Activated B cell treated with CpG ODN at 0.5 μM for 24 hours (primary cell): ENCODE results near the gene DIP2C. TPM values are rescaled to one million over a fixed set of nuclear protein-coding genes. Genes with fewer than 3 reads are reported as not detected.

Experiments
- ATAC-seq: fragments of 200-7000 bp; cut with Tn5 transposase; one replicate; pipeline ENCODE4 v1.10.0; 2021; ENCODE audit warnings: low read depth, mild to moderate bottlenecking, moderate library complexity
- CTCF ChIA-PET: fragments of 350-600 bp; sonication (Branson Sonifier 250); formaldehyde crosslinking; loops from one replicate; lab custom pipeline; 2021; ENCODE audit warnings: antibody characterized with exemption; lab: Charles Lee
- POLR2A ChIA-PET: fragments of 350-600 bp; sonication (Branson Sonifier 250); formaldehyde crosslinking; loops from one replicate; lab custom pipeline; 2021; ENCODE audit warnings: antibody characterized with exemption; lab: Charles Lee
- DNase-seq: peaks from one replicate; pipeline ENCODE4 v3.0.0; 2022
- H3K27ac Mint-ChIP-seq: one replicate; pipeline ENCODE4 v1.8.0; 2020; ENCODE audit warnings: mixed read lengths
- H3K27me3 Mint-ChIP-seq: one replicate; pipeline ENCODE4 v1.8.0; 2021; ENCODE audit warnings: mixed read lengths
- H3K36me3 Mint-ChIP-seq: one replicate; pipeline ENCODE4 v1.8.0; 2021; ENCODE audit warnings: low read depth, mixed read lengths
- H3K4me1 Mint-ChIP-seq: one replicate; pipeline ENCODE4 v1.8.0; 2021; ENCODE audit warnings: mixed read lengths
- H3K4me3 Mint-ChIP-seq: one replicate; pipeline ENCODE4 v1.8.0; 2020; ENCODE audit warnings: mild to moderate bottlenecking, mixed read lengths
- H3K9me3 Mint-ChIP-seq: one replicate; pipeline ENCODE4 v1.8.0; 2020; ENCODE audit warnings: mixed read lengths
- intact Hi-C: fragments of 100-400 bp; cut with micrococcal nuclease; formaldehyde crosslinking; loops from one replicate; pipeline ENCODE4 v1.15.1; 2024
- total RNA-seq: library from RNA; stranded (reverse); gene quantifications from 2 replicates; pipeline ENCODE4 v1.2.3, GENCODE V29; 2022
- TF ChIP-seq, protein P1 (sequence below): fragments of 200-600 bp; IDR thresholded peaks from one replicate; pipeline ENCODE4 v1.8.0; 2022; ENCODE audit warnings: antibody characterized with exemption, mild to moderate bottlenecking

The DIP2C gene
- total RNA-seq, 1 donor from 2014 or later, result 0.49 TPM

DNA sequence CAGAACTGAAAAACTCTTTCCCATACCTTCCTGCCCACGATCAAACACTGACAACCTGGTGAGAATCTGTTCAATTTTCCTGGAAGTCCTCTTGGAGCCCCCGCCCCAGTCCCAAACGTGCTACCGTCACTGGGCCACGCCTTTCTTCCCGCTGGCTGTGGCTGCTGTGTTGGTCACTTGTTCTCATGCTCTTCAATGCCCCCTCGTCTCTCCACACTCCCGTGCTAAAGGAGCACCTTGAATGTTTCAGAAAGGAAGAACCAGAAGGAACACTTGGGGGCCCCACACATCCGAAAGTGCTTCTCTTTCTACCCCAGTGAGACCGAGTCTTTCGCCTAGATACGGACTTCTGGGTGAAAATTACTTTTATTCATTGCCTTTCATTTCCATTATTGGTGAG is 215.1 kb downstream of the DIP2C start:
- Mint-ChIP-seq H3K27me3 (peaks cover 15% of the 10 kb centered on the region), H3K36me3 (no peaks in the 10 kb centered on the region), H3K27ac (no peak overlapping the region), H3K9me3 (no peaks in the 10 kb centered on the region), H3K4me1 (peaks cover 2% of the 10 kb centered on the region), H3K4me3 (no peak overlapping the region)
- TF ChIP-seq, protein P1, sequence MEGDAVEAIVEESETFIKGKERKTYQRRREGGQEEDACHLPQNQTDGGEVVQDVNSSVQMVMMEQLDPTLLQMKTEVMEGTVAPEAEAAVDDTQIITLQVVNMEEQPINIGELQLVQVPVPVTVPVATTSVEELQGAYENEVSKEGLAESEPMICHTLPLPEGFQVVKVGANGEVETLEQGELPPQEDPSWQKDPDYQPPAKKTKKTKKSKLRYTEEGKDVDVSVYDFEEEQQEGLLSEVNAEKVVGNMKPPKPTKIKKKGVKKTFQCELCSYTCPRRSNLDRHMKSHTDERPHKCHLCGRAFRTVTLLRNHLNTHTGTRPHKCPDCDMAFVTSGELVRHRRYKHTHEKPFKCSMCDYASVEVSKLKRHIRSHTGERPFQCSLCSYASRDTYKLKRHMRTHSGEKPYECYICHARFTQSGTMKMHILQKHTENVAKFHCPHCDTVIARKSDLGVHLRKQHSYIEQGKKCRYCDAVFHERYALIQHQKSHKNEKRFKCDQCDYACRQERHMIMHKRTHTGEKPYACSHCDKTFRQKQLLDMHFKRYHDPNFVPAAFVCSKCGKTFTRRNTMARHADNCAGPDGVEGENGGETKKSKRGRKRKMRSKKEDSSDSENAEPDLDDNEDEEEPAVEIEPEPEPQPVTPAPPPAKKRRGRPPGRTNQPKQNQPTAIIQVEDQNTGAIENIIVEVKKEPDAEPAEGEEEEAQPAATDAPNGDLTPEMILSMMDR, result no peak
- DNase-seq, result no peak
- CTCF ChIA-PET, result no interaction called here
- POLR2A ChIA-PET, result no interaction called here
- ATAC-seq, result no peak
- intact Hi-C loops, result no loop called here

DNA sequence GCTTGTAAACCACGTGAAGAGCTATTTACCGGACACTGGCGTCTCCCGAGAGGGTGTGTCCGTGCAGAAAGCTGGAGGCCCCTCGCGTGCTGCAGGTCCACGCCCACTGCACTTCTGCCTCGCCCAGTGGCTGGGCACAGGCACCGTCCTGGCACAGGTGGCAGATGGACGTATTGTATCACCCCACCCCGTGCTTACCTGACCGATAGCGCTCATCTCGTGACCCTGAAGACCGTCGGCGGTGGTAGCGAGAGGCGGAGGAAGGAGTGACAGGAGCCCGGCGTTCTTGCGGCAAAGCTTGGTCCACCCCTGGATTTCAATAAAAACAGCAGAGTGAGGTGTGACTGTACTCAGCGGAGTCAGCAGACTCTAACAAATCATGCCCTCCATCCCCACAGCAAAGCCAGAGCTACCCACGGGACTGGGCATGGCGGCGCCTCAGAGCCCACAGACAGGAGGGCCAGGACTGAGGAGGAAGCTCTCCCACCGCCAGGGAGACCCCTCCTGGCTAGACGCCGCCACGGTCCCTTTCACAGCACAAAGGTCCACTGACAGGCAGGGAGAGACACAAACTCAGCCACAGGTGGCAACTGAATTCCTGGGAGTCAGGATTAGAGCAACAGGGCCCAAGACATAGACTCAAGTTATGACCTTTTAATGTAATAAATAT is 217.1 kb downstream of the DIP2C start:
- intact Hi-C loops, result no loop called here
- DNase-seq (no peak), ATAC-seq (no peak)
- TF ChIP-seq, protein P1, result no peak
- peaks cover 15% of the 10 kb centered on the region for H3K27me3 Mint-ChIP-seq
- H3K9me3 Mint-ChIP-seq, result no peaks in the 10 kb centered on the region
- H3K36me3 Mint-ChIP-seq, result no peaks in the 10 kb centered on the region
- H3K4me1 Mint-ChIP-seq, result peaks cover 2% of the 10 kb centered on the region
- no peak overlapping the region for H3K4me3 Mint-ChIP-seq
- ChIA-PET POLR2A (no interaction called here), CTCF (no interaction called here)
- no peak overlapping the region for H3K27ac Mint-ChIP-seq

DNA sequence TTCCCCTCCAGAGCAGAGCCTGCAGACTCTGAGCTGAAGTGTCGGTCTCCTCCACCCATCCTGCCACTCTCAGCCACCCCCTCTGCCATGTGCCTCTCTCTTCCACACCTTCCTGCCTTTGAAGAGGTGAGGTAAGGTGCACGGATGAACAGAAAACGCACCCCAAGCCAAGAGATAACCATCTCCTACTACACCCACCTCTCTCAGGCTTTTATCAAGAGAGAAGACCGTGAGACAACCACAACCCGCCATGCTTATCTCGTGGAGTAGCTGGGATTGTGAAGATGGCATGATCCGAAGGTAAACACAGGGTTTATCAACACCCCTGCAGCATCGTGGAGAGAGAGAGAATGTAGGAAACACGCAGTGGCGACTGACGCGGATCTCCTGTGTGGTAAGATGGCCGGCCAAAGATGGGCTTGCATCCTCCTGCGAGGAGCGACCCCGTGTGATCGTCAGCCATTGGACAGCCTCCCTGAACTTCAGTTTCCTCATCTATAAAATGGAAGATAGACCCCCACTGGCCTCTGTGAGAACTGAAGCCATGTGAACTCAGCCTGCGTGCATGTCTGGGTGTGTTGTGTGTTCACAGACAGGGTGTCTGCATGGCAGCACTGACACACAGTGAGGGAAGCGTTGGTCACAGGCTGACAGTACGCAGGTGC is 219.0 kb downstream of the DIP2C start:
- no peak overlapping the region for H3K4me3 Mint-ChIP-seq
- TF ChIP-seq, protein P1, result no peak
- H3K9me3 Mint-ChIP-seq, result no peaks in the 10 kb centered on the region
- no peak for ATAC-seq
- no peak overlapping the region for H3K27ac Mint-ChIP-seq
- H3K27me3 Mint-ChIP-seq, result peaks cover 15% of the 10 kb centered on the region
- no peaks in the 10 kb centered on the region for H3K4me1 Mint-ChIP-seq
- no peak for DNase-seq
- ChIA-PET CTCF (no interaction called here), POLR2A (no interaction called here)
- intact Hi-C loops, result no loop called here
- H3K36me3 Mint-ChIP-seq, result no peaks in the 10 kb centered on the region

DNA sequence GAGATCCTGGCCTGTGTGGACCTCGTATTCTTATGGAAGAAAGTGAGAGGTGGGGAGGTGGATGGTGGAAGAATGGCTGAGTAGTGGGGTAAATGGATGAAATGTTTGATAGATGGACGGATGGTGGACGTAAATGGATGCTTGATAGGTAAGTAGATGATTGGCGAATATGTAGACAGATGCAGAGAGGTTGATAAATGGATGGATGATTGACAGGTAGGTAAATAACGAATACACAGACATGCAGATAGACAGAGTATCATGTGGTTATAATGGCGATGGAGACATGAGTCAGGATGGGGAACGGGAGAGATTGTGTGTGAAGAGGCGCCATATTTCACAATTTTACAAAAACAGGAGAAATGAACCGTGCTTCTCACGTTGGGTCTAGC is 219.5 kb downstream of the DIP2C start:
- DNase-seq (no peak), ATAC-seq (no peak)
- Mint-ChIP-seq H3K4me1 (no peaks in the 10 kb centered on the region), H3K36me3 (no peaks in the 10 kb centered on the region), H3K27ac (no peak overlapping the region), H3K9me3 (no peaks in the 10 kb centered on the region), H3K27me3 (peaks cover 13% of the 10 kb centered on the region), H3K4me3 (no peak overlapping the region)
- intact Hi-C loops, result no loop called here
- TF ChIP-seq, protein P1, result no peak
- ChIA-PET POLR2A (no interaction called here), CTCF (no interaction called here)

DNA sequence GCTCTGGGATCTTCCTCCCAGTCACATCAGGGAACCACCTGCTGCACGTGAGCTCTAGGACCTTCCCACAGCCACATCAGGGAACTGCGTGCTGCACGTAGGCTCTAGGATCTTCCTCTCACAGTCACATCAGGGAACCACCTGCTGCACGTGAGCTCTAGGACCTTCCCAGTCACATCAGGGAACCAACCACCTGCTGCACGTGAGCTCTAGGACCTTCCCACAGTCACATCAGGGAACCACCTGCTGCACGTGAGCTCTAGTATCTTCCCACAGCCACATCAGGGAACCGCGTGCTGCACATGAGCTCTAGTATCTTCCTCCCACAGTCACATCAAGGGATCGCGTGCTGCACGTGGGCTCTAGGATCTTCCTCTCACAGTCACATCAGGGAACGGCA is 229.7 kb downstream of the DIP2C start:
- H3K27ac Mint-ChIP-seq, result no peak overlapping the region
- intact Hi-C loops, result no loop called here
- TF ChIP-seq, protein P1, result no peak
- peaks cover 22% of the 10 kb centered on the region for H3K27me3 Mint-ChIP-seq
- no peak for ATAC-seq
- H3K9me3 Mint-ChIP-seq, result no peaks in the 10 kb centered on the region
- DNase-seq, result no peak
- POLR2A ChIA-PET, result no interaction called here
- no peaks in the 10 kb centered on the region for H3K36me3 Mint-ChIP-seq
- H3K4me1 Mint-ChIP-seq, result no peaks in the 10 kb centered on the region
- CTCF ChIA-PET, result no interaction called here
- no peak overlapping the region for H3K4me3 Mint-ChIP-seq
